HG03575 (cell line): ENCODE results near the gene MAGEA2.
"Not testable (repeated sequence)": the region's sequence is repeated elsewhere in the genome, so short reads cannot be mapped to it uniquely, and the experiment has no call there.

Experiments used
- ATAC-seq: cut with Tn5 transposase; IDR thresholded peaks from one replicate; pipeline ENCODE4 v1.9.1; 2021; ENCODE audit not compliant: unreplicated experiment, insufficient number of reproducible peaks, low FRiP score; ENCODE audit errors: extremely low read depth

The MAGEA2 gene

GRCh38 chrX:152753686-152754650, at the start of gene MAGEA2:
Gene MAGEA2 (minus strand): TSS chrX:152753842. CDS start chrX:152751363, 2,479 bp downstream.
- ATAC-seq: not testable (repeated sequence)

GRCh38 chrX:152798945-152799344, 45.3 kb upstream of the MAGEA2 start:
- ATAC-seq: no peak

GRCh38 chrX:152787062-152787461, 33.4 kb upstream of the MAGEA2 start:
- ATAC-seq: not testable (repeated sequence)

- ATAC-seq: not testable (repeated sequence)
Measured at GRCh38 chrX:152769549-152770289, 16.1 kb upstream of the MAGEA2 start, which contains the start of gene MAGEA6. Gene MAGEA6 (minus strand): TSS chrX:152769689. CDS start chrX:152767650, 2,039 bp downstream.

- not testable (repeated sequence) for ATAC-seq
Measured at GRCh38 chrX:152766562-152766961, 12.9 kb upstream of the MAGEA2 start.

GRCh38 chrX:152761582-152761981, 7.9 kb upstream of the MAGEA2 start:
- ATAC-seq: not testable (repeated sequence)

GRCh38 chrX:152759544-152759943, 5.9 kb upstream of the MAGEA2 start:
- not testable (repeated sequence) for ATAC-seq

- ATAC-seq: not testable (repeated sequence)
Measured at GRCh38 chrX:152758918-152759317, 5.3 kb upstream of the MAGEA2 start, which contains the start of gene CSAG3. Gene CSAG3 (plus strand): TSS chrX:152759218.

GRCh38 chrX:152754871-152755270, 1.2 kb upstream of the MAGEA2 start:
- not testable (repeated sequence) for ATAC-seq

GRCh38 chrX:152738560-152738959, 15.1 kb downstream of the MAGEA2 start:
- no peak for ATAC-seq

GRCh38 chrX:152736528-152736927, 17.1 kb downstream of the MAGEA2 start:
- not testable (repeated sequence) for ATAC-seq

- no peak for ATAC-seq
Measured at GRCh38 chrX:152735860-152736511, 17.7 kb downstream of the MAGEA2 start.

- ATAC-seq: no peak
Measured at GRCh38 chrX:152735101-152735500, 18.5 kb downstream of the MAGEA2 start.

- ATAC-seq: not testable (repeated sequence)
Measured at GRCh38 chrX:152734143-152734858, 19.3 kb downstream of the MAGEA2 start.

GRCh38 chrX:152733261-152733975, 20.2 kb downstream of the MAGEA2 start, which contains the start of the genes CSAG1 and MAGEA12:
Gene CSAG1 (minus strand): TSS chrX:152733721. CDS start chrX:152732460, 1,261 bp downstream.
Gene MAGEA12 (plus strand): TSS chrX:152733757. CDS start chrX:152736162, 2,405 bp downstream.
- ATAC-seq: no peak

GRCh38 chrX:152725409-152725808, 28.2 kb downstream of the MAGEA2 start:
- ATAC-seq: no peak
